Neuron (in vitro differentiated cells): ENCODE data around the gene RNF222.
"Not testable (repeated sequence)": the region's sequence is repeated elsewhere in the genome, so short reads cannot be mapped to it uniquely, and the experiment has no call there.

Source experiments
- H2AFZ ChIP-seq: one replicate; pipeline ENCODE4 v1.6.1; 2013; ENCODE audit warnings: low read depth, mild to moderate bottlenecking, inconsistent platforms, low read length, moderate library complexity
- H3K27me3 ChIP-seq: one replicate; pipeline ENCODE4 v1.6.1; 2013; ENCODE audit warnings: low read length; ENCODE audit not compliant: insufficient read depth
- H3K36me3 ChIP-seq: one replicate; pipeline ENCODE4 v1.6.1; 2013; ENCODE audit warnings: low read length; ENCODE audit not compliant: insufficient read depth
- H3K4me1 ChIP-seq: one replicate; pipeline ENCODE4 v1.6.1; 2013; ENCODE audit warnings: low read length; ENCODE audit not compliant: insufficient read depth
- H3K4me3 ChIP-seq: 2 replicates; pipeline ENCODE4 v1.5.1; 2013; ENCODE audit warnings: mild to moderate bottlenecking, low read length, moderate library complexity
- H3K9me3 ChIP-seq: one replicate; pipeline ENCODE4 v1.6.1; 2013; ENCODE audit warnings: low read length

RNF222 gene

GRCh38 chr17:8366231-8366630 is 31.4 kb downstream of the RNF222 start:
- H3K9me3 ChIP-seq, result no peaks in the 10 kb centered on the region
- peaks cover 40% of the 10 kb centered on the region for H3K36me3 ChIP-seq
- H2AFZ ChIP-seq, result no peak overlapping the region
- no peaks in the 10 kb centered on the region for H3K27me3 ChIP-seq
- no peak overlapping the region for H3K4me3 ChIP-seq
- H3K4me1 ChIP-seq, result no peaks in the 10 kb centered on the region

GRCh38 chr17:8365143-8365542 is 32.5 kb downstream of the RNF222 start:
- Histone ChIP-seq H3K4me3 (no peak overlapping the region), H3K4me1 (no peaks in the 10 kb centered on the region), H2AFZ (no peak overlapping the region), H3K36me3 (peaks cover 36% of the 10 kb centered on the region), H3K27me3 (no peaks in the 10 kb centered on the region), H3K9me3 (no peaks in the 10 kb centered on the region)

- Histone ChIP-seq H3K4me1 (no peaks in the 10 kb centered on the region), H3K9me3 (no peaks in the 10 kb centered on the region), H2AFZ (no peak overlapping the region), H3K27me3 (no peaks in the 10 kb centered on the region), H3K4me3 (no peak overlapping the region), H3K36me3 (peaks cover 16% of the 10 kb centered on the region)
These were observed 34.8 kb downstream of the RNF222 start for GRCh38 chr17:8362651-8363332.

GRCh38 chr17:8360751-8361150 is 36.9 kb downstream of the RNF222 start:
- H3K9me3 ChIP-seq, result peaks cover 2% of the 10 kb centered on the region

GRCh38 chr17:8360260-8360659 is 37.4 kb downstream of the RNF222 start:
- Histone ChIP-seq H3K27me3 (no peaks in the 10 kb centered on the region), H2AFZ (no peak overlapping the region), H3K9me3 (peaks cover 2% of the 10 kb centered on the region), H3K36me3 (peaks cover 9% of the 10 kb centered on the region), H3K4me1 (no peaks in the 10 kb centered on the region), H3K4me3 (no peak overlapping the region)

More at GRCh38 chr17:8360751-8361150, 36.9 kb downstream of the RNF222 start:
- no peaks in the 10 kb centered on the region for H3K4me1 ChIP-seq
- no peak overlapping the region for H2AFZ ChIP-seq
- peaks cover 12% of the 10 kb centered on the region for H3K36me3 ChIP-seq
- H3K27me3 ChIP-seq, result no peaks in the 10 kb centered on the region
- H3K4me3 ChIP-seq, result no peak overlapping the region

GRCh38 chr17:8359769-8360168 is 37.9 kb downstream of the RNF222 start:
- H3K36me3 ChIP-seq, result peaks cover 4% of the 10 kb centered on the region
- H3K4me3 ChIP-seq, result no peak overlapping the region
- no peaks in the 10 kb centered on the region for H3K4me1 ChIP-seq
- no peaks in the 10 kb centered on the region for H3K27me3 ChIP-seq
- peaks cover 2% of the 10 kb centered on the region for H3K9me3 ChIP-seq
- no peak overlapping the region for H2AFZ ChIP-seq

- H2AFZ ChIP-seq, result no peak overlapping the region
These were observed 39.7 kb downstream of the RNF222 start for GRCh38 chr17:8357910-8358309.

GRCh38 chr17:8354236-8354635 is 43.4 kb downstream of the RNF222 start:
- no peak overlapping the region for H3K4me3 ChIP-seq
- no peak overlapping the region for H2AFZ ChIP-seq
- H3K36me3 ChIP-seq, result no peaks in the 10 kb centered on the region
- H3K27me3 ChIP-seq, result no peaks in the 10 kb centered on the region
- H3K4me1 ChIP-seq, result peaks cover 9% of the 10 kb centered on the region
- H3K9me3 ChIP-seq, result peaks cover 2% of the 10 kb centered on the region

More at GRCh38 chr17:8357910-8358309, 39.7 kb downstream of the RNF222 start:
- Histone ChIP-seq H3K4me3 (no peak overlapping the region), H3K4me1 (peaks cover 9% of the 10 kb centered on the region), H3K36me3 (no peaks in the 10 kb centered on the region), H3K9me3 (peaks cover 2% of the 10 kb centered on the region), H3K27me3 (no peaks in the 10 kb centered on the region)

GRCh38 chr17:8353736-8354135 is 43.9 kb downstream of the RNF222 start:
- H3K4me3 ChIP-seq, result no peak overlapping the region
- peaks cover 2% of the 10 kb centered on the region for H3K9me3 ChIP-seq
- no peak overlapping the region for H2AFZ ChIP-seq

GRCh38 chr17:8350339-8350738 is 47.3 kb downstream of the RNF222 start:
- Histone ChIP-seq H2AFZ (no peak overlapping the region), H3K36me3 (no peaks in the 10 kb centered on the region), H3K27me3 (peaks cover 6% of the 10 kb centered on the region), H3K4me1 (peaks cover 9% of the 10 kb centered on the region), H3K9me3 (no peaks in the 10 kb centered on the region), H3K4me3 (no peak overlapping the region)

More at GRCh38 chr17:8353736-8354135, 43.9 kb downstream of the RNF222 start:
- H3K36me3 ChIP-seq, result no peaks in the 10 kb centered on the region
- peaks cover 9% of the 10 kb centered on the region for H3K4me1 ChIP-seq
- H3K27me3 ChIP-seq, result no peaks in the 10 kb centered on the region

- H3K4me1 ChIP-seq, H3K9me3 ChIP-seq, H3K27me3 ChIP-seq, H3K36me3 ChIP-seq, H3K4me3 ChIP-seq, H2AFZ ChIP-seq: not testable (repeated sequence)
These were observed 50.6 kb downstream of the RNF222 start for GRCh38 chr17:8347001-8347400.

- no peaks in the 10 kb centered on the region for H3K9me3 ChIP-seq
- H3K4me1 ChIP-seq, result peaks cover 2% of the 10 kb centered on the region
- no peak overlapping the region for H2AFZ ChIP-seq
- H3K4me3 ChIP-seq, result no peak overlapping the region
- H3K27me3 ChIP-seq, result peaks cover 12% of the 10 kb centered on the region
- no peaks in the 10 kb centered on the region for H3K36me3 ChIP-seq
These were observed 51.5 kb downstream of the RNF222 start for GRCh38 chr17:8345951-8346665.

GRCh38 chr17:8345052-8345690 is 52.5 kb downstream of the RNF222 start:
- Histone ChIP-seq H3K36me3 (no peaks in the 10 kb centered on the region), H3K27me3 (peaks cover 16% of the 10 kb centered on the region), H3K4me1 (peaks cover 2% of the 10 kb centered on the region), H2AFZ (no peak overlapping the region), H3K4me3 (no peak overlapping the region), H3K9me3 (no peaks in the 10 kb centered on the region)
